Measurements from ENCODE around the gene LTB4R2.
A peak's percentile ranks its signal among the peaks of the same experiment; 100 is the strongest.

The LTB4R2 gene

GRCh38 chr14:24321212-24321975 lies 11.5 kb downstream of the LTB4R2 start:
- Histone ChIP-seq H3K4me1 (ENCODE audit: insufficient read depth, poor library complexity, severe bottlenecking) (peaks cover 10% of the 10 kb centered on the region), H3K9me3 (ENCODE audit: severe bottlenecking) (no peaks in the 10 kb centered on the region), H3K27ac (ENCODE audit: poor library complexity, severe bottlenecking) (no peak overlapping the region), H3K27me3 (ENCODE audit: insufficient read depth, poor library complexity, severe bottlenecking) (no peaks in the 10 kb centered on the region), H3K36me3 (ENCODE audit: low read depth) (no peaks in the 10 kb centered on the region), H3K4me3 (ENCODE audit: severe bottlenecking) (no peak overlapping the region)
- DNase-seq (ENCODE audit: low spot score), result no peak
- no peak for ATAC-seq (ENCODE audit: low read depth)
- no peak for TF ChIP-seq CTCF (IDR thresholded peaks at IDR 0.05; ENCODE audit: poor library complexity, severe bottlenecking)

GRCh38 chr14:24322672-24323071 lies 12.7 kb downstream of the LTB4R2 start:
- H3K36me3 ChIP-seq (ENCODE audit: low read depth), result no peaks in the 10 kb centered on the region
- no peak overlapping the region for H3K4me3 ChIP-seq (ENCODE audit: severe bottlenecking)
- DNase-seq (ENCODE audit: low spot score), result no peak
- no peak for ATAC-seq (ENCODE audit: low read depth)
- H3K27ac ChIP-seq (ENCODE audit: poor library complexity, severe bottlenecking), result no peak overlapping the region
- no peak for TF ChIP-seq CTCF (IDR thresholded peaks at IDR 0.05; ENCODE audit: poor library complexity, severe bottlenecking)
- H3K9me3 ChIP-seq (ENCODE audit: severe bottlenecking), result no peaks in the 10 kb centered on the region
- H3K27me3 ChIP-seq (ENCODE audit: insufficient read depth, poor library complexity, severe bottlenecking), result no peaks in the 10 kb centered on the region
- peaks cover under 1% of the 10 kb centered on the region for H3K4me1 ChIP-seq (ENCODE audit: insufficient read depth, poor library complexity, severe bottlenecking)

- no peaks in the 10 kb centered on the region for H3K4me1 ChIP-seq (ENCODE audit: insufficient read depth, poor library complexity, severe bottlenecking)
- H3K4me3 ChIP-seq (ENCODE audit: severe bottlenecking), result no peak overlapping the region
- no peak for TF ChIP-seq CTCF (IDR thresholded peaks at IDR 0.05; ENCODE audit: poor library complexity, severe bottlenecking)
- no peak overlapping the region for H3K27ac ChIP-seq (ENCODE audit: poor library complexity, severe bottlenecking)
- H3K9me3 ChIP-seq (ENCODE audit: severe bottlenecking), result no peaks in the 10 kb centered on the region
- no peaks in the 10 kb centered on the region for H3K27me3 ChIP-seq (ENCODE audit: insufficient read depth, poor library complexity, severe bottlenecking)
- ATAC-seq (ENCODE audit: low read depth) (no peak), DNase-seq (ENCODE audit: low spot score) (no peak)
- H3K36me3 ChIP-seq (ENCODE audit: low read depth), result no peaks in the 10 kb centered on the region
These were observed 13.4 kb downstream of the LTB4R2 start for GRCh38 chr14:24323341-24323740.

GRCh38 chr14:24324024-24324423 lies 14.1 kb downstream of the LTB4R2 start:
- H3K4me3 ChIP-seq (ENCODE audit: severe bottlenecking), result no peak overlapping the region
- no peaks in the 10 kb centered on the region for H3K9me3 ChIP-seq (ENCODE audit: severe bottlenecking)
- H3K36me3 ChIP-seq (ENCODE audit: low read depth), result no peaks in the 10 kb centered on the region
- TF ChIP-seq CTCF (IDR thresholded peaks at IDR 0.05; ENCODE audit: poor library complexity, severe bottlenecking), result no peak
- no peak overlapping the region for H3K27ac ChIP-seq (ENCODE audit: poor library complexity, severe bottlenecking)
- no peaks in the 10 kb centered on the region for H3K27me3 ChIP-seq (ENCODE audit: insufficient read depth, poor library complexity, severe bottlenecking)
- no peaks in the 10 kb centered on the region for H3K4me1 ChIP-seq (ENCODE audit: insufficient read depth, poor library complexity, severe bottlenecking)
- 0 out of 3 replicates have a peak, but pooled peaks have one; percentile 26 for ATAC-seq (ENCODE audit: low read depth)
- DNase-seq (ENCODE audit: low spot score), result no peak

GRCh38 chr14:24325041-24325530 lies 15.1 kb downstream of the LTB4R2 start:
- Histone ChIP-seq H3K27me3 (ENCODE audit: insufficient read depth, poor library complexity, severe bottlenecking) (no peaks in the 10 kb centered on the region), H3K36me3 (ENCODE audit: low read depth) (no peaks in the 10 kb centered on the region), H3K4me1 (ENCODE audit: insufficient read depth, poor library complexity, severe bottlenecking) (no peaks in the 10 kb centered on the region), H3K27ac (ENCODE audit: poor library complexity, severe bottlenecking) (no peak overlapping the region), H3K4me3 (ENCODE audit: severe bottlenecking) (no peak overlapping the region), H3K9me3 (ENCODE audit: severe bottlenecking) (no peaks in the 10 kb centered on the region)
- ATAC-seq (ENCODE audit: low read depth) (no peak), DNase-seq (ENCODE audit: low spot score) (no peak)
- TF ChIP-seq CTCF (IDR thresholded peaks at IDR 0.05; ENCODE audit: poor library complexity, severe bottlenecking), result no peak

Measured in RWPE2 (cell line).